ENCODE data around the gene CCDC57.
"Not testable (repeated sequence)": the region's sequence is repeated elsewhere in the genome, so short reads cannot be mapped to it uniquely, and the experiment has no call there.

CCDC57 gene

GRCh38 chr17:82212331-82213250, at the start of gene CCDC57:
Gene CCDC57, minus strand, starts transcription at chr17:82212842. Its CDS starts 10,898 bp downstream, at chr17:82201944.
- peak in 1 of 2 donors; percentile 34 for DNase-seq (ENCODE audit: low read depth in 2 of 2, low spot score in 1 of 2)

GRCh38 chr17:82262344-82262743, 49.7 kb upstream of the CCDC57 start:
- DNase-seq (ENCODE audit: low read depth in 2 of 2, low spot score in 1 of 2) = no peak

- DNase-seq (ENCODE audit: low read depth in 2 of 2, low spot score in 1 of 2) = not testable (repeated sequence)
Measured at GRCh38 chr17:82259972-82260961, 47.6 kb upstream of the CCDC57 start.

- no peak for DNase-seq (ENCODE audit: low read depth in 2 of 2, low spot score in 1 of 2)
Measured at GRCh38 chr17:82258555-82258954, 45.9 kb upstream of the CCDC57 start.

GRCh38 chr17:82257473-82257872, 44.8 kb upstream of the CCDC57 start:
- peak; percentile 47 to 51 for DNase-seq (ENCODE audit: low read depth in 2 of 2, low spot score in 1 of 2)

- DNase-seq (ENCODE audit: low read depth in 2 of 2, low spot score in 1 of 2) = no peak
Measured at GRCh38 chr17:82256242-82256885, 43.7 kb upstream of the CCDC57 start.

- DNase-seq (ENCODE audit: low read depth in 2 of 2, low spot score in 1 of 2) = no peak
Measured at GRCh38 chr17:82255402-82255972, 42.8 kb upstream of the CCDC57 start.

- DNase-seq (ENCODE audit: low read depth in 2 of 2, low spot score in 1 of 2) = not testable (repeated sequence)
Measured at GRCh38 chr17:82254746-82255145, 42.1 kb upstream of the CCDC57 start.

- DNase-seq (ENCODE audit: low read depth in 2 of 2, low spot score in 1 of 2) = not testable (repeated sequence)
Measured at GRCh38 chr17:82254096-82254495, 41.5 kb upstream of the CCDC57 start.

- DNase-seq (ENCODE audit: low read depth in 2 of 2, low spot score in 1 of 2) = no peak
Measured at GRCh38 chr17:82253179-82253544, 40.5 kb upstream of the CCDC57 start.

- DNase-seq (ENCODE audit: low read depth in 2 of 2, low spot score in 1 of 2) = no peak
Measured at GRCh38 chr17:82252511-82253178, 40.0 kb upstream of the CCDC57 start.

GRCh38 chr17:82250868-82251500, 38.3 kb upstream of the CCDC57 start:
- DNase-seq (ENCODE audit: low read depth in 2 of 2, low spot score in 1 of 2) = no peak

GRCh38 chr17:82249896-82250581, 37.4 kb upstream of the CCDC57 start:
- no peak for DNase-seq (ENCODE audit: low read depth in 2 of 2, low spot score in 1 of 2)

GRCh38 chr17:82248815-82249674, 36.4 kb upstream of the CCDC57 start:
- no peak for DNase-seq (ENCODE audit: low read depth in 2 of 2, low spot score in 1 of 2)

- no peak for DNase-seq (ENCODE audit: low read depth in 2 of 2, low spot score in 1 of 2)
Measured at GRCh38 chr17:82247856-82248671, 35.4 kb upstream of the CCDC57 start.

- DNase-seq (ENCODE audit: low read depth in 2 of 2, low spot score in 1 of 2) = no peak
Measured at GRCh38 chr17:82247182-82247823, 34.7 kb upstream of the CCDC57 start.
